K562 (cell line): ENCODE results near the gene ZNF429. TPM values are rescaled to one million over a fixed set of nuclear protein-coding genes. Genes with fewer than 3 reads are reported as not detected.

Experiments
- AFF1 ChIP-seq, 2 experiments: fragments of 450-650 bp; IDR thresholded peaks; 2 replicates each; pipeline ENCODE4 v1.6.1; 2018; ENCODE audit warnings: mild to moderate bottlenecking in 2 of 2, low read depth in 1 of 2; ENCODE audit not compliant: partially characterized antibody in 2 of 2
- CEBPG ChIP-seq, 3 experiments: fragments of 200-800 bp in 1 of 3; sonication (Bioruptor generic) in 1 of 3; sonication (generic) in 1 of 3; formaldehyde crosslinking in 1 of 3; IDR thresholded peaks in 2 of 3; conservative IDR thresholded peaks in 1 of 3; 2 replicates each; pipeline versions ENCODE4 v1.6.1 to v1.8.0; 2016 to 2022; ENCODE audit warnings: missing compliant biosample characterization in 2 of 3, missing genetic modification characterization in 2 of 3, mild to moderate bottlenecking in 1 of 3, missing genetic modification reagents in 1 of 3
- GTF2E2 ChIP-seq: fragments of 200-800 bp; sonication (Bioruptor generic); IDR thresholded peaks from 2 replicates; pipeline ENCODE4 v1.6.1; 2016; ENCODE audit warnings: missing genetic modification characterization, missing compliant biosample characterization
- NEUROD1 ChIP-seq: fragments of 150-350 bp; IDR thresholded peaks from 2 replicates; pipeline ENCODE4 v1.6.1; 2014; ENCODE audit warnings: borderline replicate concordance, low read length, low read depth; ENCODE audit not compliant: partially characterized antibody
- SMAD1 ChIP-seq: fragments of 150-350 bp; IDR thresholded peaks from 2 replicates; pipeline ENCODE4 v1.6.1; 2014; ENCODE audit warnings: low read length, low read depth; ENCODE audit not compliant: partially characterized antibody
- THAP7 ChIP-seq: fragments of 250-450 bp; sonication (Bioruptor Pico); IDR thresholded peaks from 2 replicates; pipeline ENCODE4 v1.5.0; 2021
- U2AF2 ChIP-seq: fragments of 200-400 bp; formaldehyde crosslinking; optimal IDR thresholded peaks from 2 replicates; pipeline ENCODE3; 2017; ENCODE audit warnings: low read depth, mild to moderate bottlenecking, low read length
- ZNF75A ChIP-seq: fragments of 450-650 bp; formaldehyde crosslinking; IDR thresholded peaks from 2 replicates; pipeline ENCODE4 v1.4.0; 2020; ENCODE audit warnings: mild to moderate bottlenecking
- polyA plus RNA-seq, 8 experiments: library from polyadenylated mRNA; depleted of rRNA in 4 of 8; stranded (reverse) in 5 of 8; unstranded in 3 of 8; fragments of >200 nt; fragmentation: Nextera tagmentation in 2 of 8; fragmentation: Illumina TruSeq in 1 of 8; extraction: Ambion mirVana in 2 of 8; extraction: Trizol in 1 of 8; gene quantifications; 2 replicates each; pipeline versions ENCODE4 v1.2.1 to v1.2.3, GENCODE V29; 2011 to 2014; ENCODE audit warnings: inconsistent platforms in 1 of 8, missing spikeins in 1 of 8
- total RNA-seq, 7 experiments: library from RNA; depleted of rRNA in 6 of 7; stranded (reverse); fragments of >200 nt in 6 of 7; fragmentation: Illumina TruSeq in 2 of 7; extraction: Trizol in 2 of 7; gene quantifications; 2 replicates each; pipeline versions ENCODE4 v1.2.1 to v1.2.3, GENCODE V29; 2011 to 2021; ENCODE audit warnings: low replicate concordance in 1 of 7
- TF ChIP-seq, protein P1 (sequence below), 2 experiments: IDR thresholded peaks; 2 replicates each; pipeline ENCODE4 v1.6.1; 2012; ENCODE audit warnings: improper control_type of control experiment in 2 of 2, low read depth in 2 of 2, low read length in 2 of 2, borderline replicate concordance in 1 of 2

ZNF429 gene
- total and polyA plus RNA-seq, 9 of the 15 experiments (the other 6 are each of a cell fraction or from before 2014, with no cell fraction given), result 11.4 to 24.5 (median 16.3) TPM

DNA sequence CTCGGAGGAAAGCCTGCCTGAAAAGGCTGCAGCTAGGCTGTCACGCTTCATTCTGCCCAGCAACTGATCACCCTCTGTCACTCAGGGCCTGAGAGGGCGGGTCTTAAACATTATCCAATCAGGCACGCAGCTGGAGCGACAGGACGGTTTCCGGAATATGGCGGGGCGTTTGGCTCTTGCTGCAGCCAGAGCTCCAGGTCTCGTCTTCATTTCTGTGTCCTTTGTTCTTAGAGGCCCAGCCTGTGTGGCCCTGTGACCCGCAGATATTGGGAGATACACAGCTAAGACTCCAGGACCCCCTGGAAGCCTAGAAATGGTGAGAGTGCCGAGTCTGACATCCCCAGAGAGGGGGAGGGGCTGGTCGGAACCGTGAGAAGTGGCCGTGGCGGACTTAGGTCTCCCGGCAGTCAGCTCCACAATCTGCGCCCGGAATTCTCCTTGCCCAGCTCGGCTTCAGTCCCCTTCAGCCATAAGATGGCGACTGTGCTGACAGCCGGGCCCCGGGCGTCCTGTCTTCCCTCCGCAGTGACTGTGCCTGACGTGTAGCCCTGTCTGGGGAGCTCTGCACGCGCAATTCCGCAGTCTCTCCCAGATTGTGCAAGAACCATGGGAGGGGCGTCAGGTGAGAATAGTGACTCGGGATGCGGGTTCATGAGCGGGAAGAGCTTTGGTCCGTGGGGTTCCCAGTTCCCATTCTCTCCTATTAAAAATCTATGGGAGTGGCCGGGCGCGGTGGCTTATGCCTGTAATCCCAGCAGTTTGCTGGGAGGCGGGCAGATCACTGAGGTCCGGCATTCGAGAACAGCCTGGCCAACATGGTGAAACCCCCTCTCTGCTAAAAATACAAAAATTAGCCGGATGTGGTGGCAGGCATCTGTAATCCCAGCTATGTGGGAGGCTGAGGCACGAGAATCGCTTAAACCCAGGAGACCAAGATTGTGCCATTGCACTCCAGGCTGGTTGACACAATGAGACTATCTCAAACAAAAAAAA is at the start of gene ZNF429 (continued):
- TF ChIP-seq CEBPG (CRISPR knock-in tag; IDR thresholded peaks at IDR 0.05) (peak; percentile 79), CEBPG (tag; conservative IDR thresholded peaks at IDR 0.05 in 1 of 2, IDR thresholded peaks at IDR 0.05 in 1 of 2) (peak; percentile 88 to 95), AFF1 (IDR thresholded peaks at IDR 0.05; ENCODE audit: low read depth in 1 of 2, partially characterized antibody in 2 of 2) (peak; percentile 48 to 73), GTF2E2 (tag) (no peak), NEUROD1 (no peak), SMAD1 (peak; percentile 43), ZNF75A (CRISPR knock-in tag) (no peak), U2AF2 (no peak), THAP7 (CRISPR knock-in tag) (no peak)
- TF ChIP-seq, protein P1, sequence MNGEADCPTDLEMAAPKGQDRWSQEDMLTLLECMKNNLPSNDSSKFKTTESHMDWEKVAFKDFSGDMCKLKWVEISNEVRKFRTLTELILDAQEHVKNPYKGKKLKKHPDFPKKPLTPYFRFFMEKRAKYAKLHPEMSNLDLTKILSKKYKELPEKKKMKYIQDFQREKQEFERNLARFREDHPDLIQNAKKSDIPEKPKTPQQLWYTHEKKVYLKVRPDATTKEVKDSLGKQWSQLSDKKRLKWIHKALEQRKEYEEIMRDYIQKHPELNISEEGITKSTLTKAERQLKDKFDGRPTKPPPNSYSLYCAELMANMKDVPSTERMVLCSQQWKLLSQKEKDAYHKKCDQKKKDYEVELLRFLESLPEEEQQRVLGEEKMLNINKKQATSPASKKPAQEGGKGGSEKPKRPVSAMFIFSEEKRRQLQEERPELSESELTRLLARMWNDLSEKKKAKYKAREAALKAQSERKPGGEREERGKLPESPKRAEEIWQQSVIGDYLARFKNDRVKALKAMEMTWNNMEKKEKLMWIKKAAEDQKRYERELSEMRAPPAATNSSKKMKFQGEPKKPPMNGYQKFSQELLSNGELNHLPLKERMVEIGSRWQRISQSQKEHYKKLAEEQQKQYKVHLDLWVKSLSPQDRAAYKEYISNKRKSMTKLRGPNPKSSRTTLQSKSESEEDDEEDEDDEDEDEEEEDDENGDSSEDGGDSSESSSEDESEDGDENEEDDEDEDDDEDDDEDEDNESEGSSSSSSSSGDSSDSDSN (IDR thresholded peaks at IDR 0.05; ENCODE audit: borderline replicate concordance in 1 of 2, low read depth in 2 of 2, low read length in 2 of 2), result peak in 1 of 2 experiments; percentile 62; a peak in 1 of 4 replicates
- TF ChIP-seq, all 486 proteins: peak for 103
